ENCODE data around the gene CCL25.

- TF ChIP-seq ZNF331 (CRISPR knock-in tag; IDR thresholded peaks at IDR 0.05; ENCODE audit: low read depth), result no peak
- TF ChIP-seq POLR2AphosphoS5 (IDR thresholded peaks at IDR 0.05; ENCODE audit: low read depth), result no peak
- 0 out of 4 replicates have a peak, but pooled peaks of 1 of the 2 experiments have one; percentile 10 for TF ChIP-seq CTCF (conservative IDR thresholded peaks at IDR 0.05; ENCODE audit: low read depth in 2 of 2)
- TF ChIP-seq EZH2 (IDR thresholded peaks at IDR 0.05; ENCODE audit: low read depth, unreplicated experiment), result no peak
- TF ChIP-seq NANOG (IDR thresholded peaks at IDR 0.05; ENCODE audit: borderline replicate concordance), result no peak
Observed at GRCh38 chr19:8085598-8086408, 33.2 kb downstream of the CCL25 start.
